GM12864 (cell line): ENCODE results near the gene DDO.
"Not testable (repeated sequence)": the region's sequence is repeated elsewhere in the genome, so short reads cannot be mapped to it uniquely, and the experiment has no call there.

Experiments used
- DNase-seq: peaks from one replicate; pipeline ENCODE4 v3.0.0-alpha.2; 2011; ENCODE audit warnings: low read depth
- H3K4me3 ChIP-seq: 2 replicates; pipeline ENCODE4 v1.5.1; 2011; ENCODE audit warnings: mild to moderate bottlenecking, low read depth, low read length, control low read depth
- CTCF ChIP-seq: IDR thresholded peaks from 2 replicates; pipeline ENCODE4 v1.5.1; 2011; ENCODE audit warnings: low read depth, mild to moderate bottlenecking, moderate library complexity, low read length, control low read depth, inconsistent platforms; ENCODE audit errors: missing control alignments

DDO gene

DNA sequence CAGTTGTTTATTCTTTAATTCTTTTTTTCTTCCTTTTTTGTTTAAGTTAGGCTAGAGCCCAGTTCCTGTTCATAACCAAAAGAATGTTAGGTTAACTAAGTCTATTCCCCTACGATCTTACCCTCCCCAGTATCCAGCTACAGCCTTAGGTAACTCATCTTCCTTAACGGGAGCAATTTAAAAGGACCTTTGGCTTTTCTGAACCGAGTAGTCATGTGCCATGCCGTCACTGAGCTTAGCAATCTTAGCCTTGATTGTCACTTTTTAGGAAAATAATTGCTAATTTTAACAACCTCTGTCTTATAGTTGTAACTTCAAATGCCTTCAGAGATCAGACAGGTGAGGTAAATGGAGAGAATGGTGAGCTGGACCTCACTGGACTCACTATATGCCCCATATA is 63.4 kb downstream of the DDO start:
- no peak for DNase-seq
- H3K4me3 ChIP-seq, result no peak overlapping the region
- no peak for TF ChIP-seq CTCF

GRCh38 chr6:110351546-110351945 is 63.8 kb downstream of the DDO start:
- H3K4me3 ChIP-seq, result no peak overlapping the region
- TF ChIP-seq CTCF, result no peak
- no peak for DNase-seq

GRCh38 chr6:110350593-110350992 is 64.8 kb downstream of the DDO start:
- not testable (repeated sequence) for H3K4me3 ChIP-seq, DNase-seq

DNA sequence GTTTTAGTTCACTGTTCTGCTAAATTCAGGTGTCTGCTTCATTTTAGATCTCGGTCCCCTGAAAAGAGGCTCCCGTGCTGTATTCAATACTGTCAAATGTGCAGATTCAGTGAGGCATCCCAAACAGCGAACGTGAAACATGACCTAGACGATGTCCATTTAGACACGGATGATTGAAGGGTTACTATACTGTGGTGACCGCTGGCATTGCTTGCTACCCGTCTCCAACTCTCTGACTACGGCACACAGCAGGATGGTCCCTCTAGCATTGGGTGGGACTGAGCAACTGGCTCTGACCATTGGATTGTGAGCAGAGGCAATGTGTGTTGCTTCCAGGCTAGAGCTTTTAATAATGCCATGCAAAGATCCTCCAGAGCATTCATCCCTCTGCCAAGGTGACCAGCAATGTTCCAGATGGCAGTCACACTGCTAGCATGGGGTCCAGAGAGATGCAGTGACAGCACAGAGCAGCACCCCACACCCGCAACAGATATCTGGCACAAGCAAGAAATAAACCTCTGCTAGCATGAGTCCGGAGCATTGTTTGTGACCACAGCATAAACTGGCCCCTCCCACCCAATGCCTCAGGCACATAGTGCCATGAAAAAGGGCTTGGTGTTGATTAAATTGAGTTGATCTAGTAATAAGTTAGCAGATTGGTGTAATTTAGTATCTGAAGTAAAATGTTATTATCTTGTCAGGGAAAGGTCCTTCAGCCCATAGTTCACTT is 66.2 kb downstream of the DDO start:
- TF ChIP-seq CTCF, result no peak
- DNase-seq, result no peak
- no peak overlapping the region for H3K4me3 ChIP-seq

DNA sequence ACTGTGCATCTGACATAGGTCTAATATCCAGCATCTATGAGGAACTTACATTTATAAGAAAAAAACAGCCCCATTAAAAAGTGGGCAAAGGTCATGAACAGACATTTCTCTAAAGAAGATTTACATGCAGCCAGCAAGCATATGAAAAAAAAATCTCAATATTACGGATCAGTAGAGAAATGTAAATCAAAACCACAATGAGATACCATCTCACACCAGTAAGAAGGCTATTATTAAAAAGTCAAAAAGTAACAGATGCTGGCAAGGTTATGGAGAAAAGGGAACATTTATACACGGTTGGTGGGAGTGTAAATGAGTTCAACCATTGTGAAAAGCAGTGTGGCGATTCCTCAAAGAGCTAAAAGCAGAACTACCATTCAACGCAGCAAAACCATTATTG is 70.3 kb downstream of the DDO start:
- TF ChIP-seq CTCF, result no peak
- DNase-seq, result no peak
- H3K4me3 ChIP-seq, result no peak overlapping the region

- DNase-seq, result no peak
- TF ChIP-seq CTCF, result no peak
- no peak overlapping the region for H3K4me3 ChIP-seq
Observed at GRCh38 chr6:110342759-110343158, 72.6 kb downstream of the DDO start.
